ENCODE results near the gene ROR2. TPM values are rescaled to one million over a fixed set of nuclear protein-coding genes. Genes with fewer than 3 reads are reported as not detected.

ROR2 gene
- total RNA-seq, 2 donors from 2014 or later = 0.21 to 0.68 TPM

GRCh38 chr9:91833096-91833877 is 116.7 kb downstream of the ROR2 start:
- Histone ChIP-seq H3K4me3 (no peak overlapping the region), H3K9me3 (no peaks in the 10 kb centered on the region), H3K27ac (no peak overlapping the region), H3K4me1 (ENCODE audit: control insufficient read depth in 1 of 2, low read depth in 2 of 2) (no peaks in the 10 kb centered on the region), H3K27me3 (replicated peaks; ENCODE audit: insufficient read depth) (no peaks in the 10 kb centered on the region), H3K36me3 (no peaks in the 10 kb centered on the region)
- TF ChIP-seq CTCF (IDR thresholded peaks at IDR 0.05) = no peak
- DNase-seq (ENCODE audit: low spot score) (no peak), ATAC-seq (ENCODE audit: insufficient number of reproducible peaks, low FRiP score, low read depth) (no peak)

GRCh38 chr9:91832322-91832721 is 117.7 kb downstream of the ROR2 start:
- H3K36me3 ChIP-seq = no peaks in the 10 kb centered on the region
- H3K27me3 ChIP-seq (replicated peaks; ENCODE audit: insufficient read depth) = no peaks in the 10 kb centered on the region
- H3K4me1 ChIP-seq (ENCODE audit: control insufficient read depth in 1 of 2, low read depth in 2 of 2) = no peaks in the 10 kb centered on the region
- ATAC-seq (ENCODE audit: insufficient number of reproducible peaks, low FRiP score, low read depth) (no peak), DNase-seq (ENCODE audit: low spot score) (no peak)
- H3K27ac ChIP-seq = no peak overlapping the region
- no peaks in the 10 kb centered on the region for H3K9me3 ChIP-seq
- no peak for TF ChIP-seq CTCF (IDR thresholded peaks at IDR 0.05)
- no peak overlapping the region for H3K4me3 ChIP-seq

GRCh38 chr9:91825866-91826265 is 124.2 kb downstream of the ROR2 start:
- Histone ChIP-seq H3K9me3 (no peaks in the 10 kb centered on the region), H3K36me3 (no peaks in the 10 kb centered on the region), H3K4me1 (ENCODE audit: control insufficient read depth in 1 of 2, low read depth in 2 of 2) (no peaks in the 10 kb centered on the region), H3K27me3 (replicated peaks; ENCODE audit: insufficient read depth) (no peaks in the 10 kb centered on the region), H3K27ac (no peak overlapping the region), H3K4me3 (no peak overlapping the region)
- no peak for TF ChIP-seq CTCF (IDR thresholded peaks at IDR 0.05)
- DNase-seq (ENCODE audit: low spot score) (no peak), ATAC-seq (ENCODE audit: insufficient number of reproducible peaks, low FRiP score, low read depth) (no peak)

GRCh38 chr9:91825422-91825821 is 124.6 kb downstream of the ROR2 start:
- Histone ChIP-seq H3K27me3 (replicated peaks; ENCODE audit: insufficient read depth) (no peaks in the 10 kb centered on the region), H3K36me3 (no peaks in the 10 kb centered on the region), H3K9me3 (no peaks in the 10 kb centered on the region), H3K4me1 (ENCODE audit: control insufficient read depth in 1 of 2, low read depth in 2 of 2) (no peaks in the 10 kb centered on the region), H3K27ac (no peak overlapping the region), H3K4me3 (no peak overlapping the region)
- DNase-seq (ENCODE audit: low spot score) (no peak), ATAC-seq (ENCODE audit: insufficient number of reproducible peaks, low FRiP score, low read depth) (no peak)
- no peak for TF ChIP-seq CTCF (IDR thresholded peaks at IDR 0.05)

GRCh38 chr9:91824601-91825305 is 125.3 kb downstream of the ROR2 start:
- no peak overlapping the region for H3K27ac ChIP-seq
- no peak overlapping the region for H3K4me3 ChIP-seq
- DNase-seq (ENCODE audit: low spot score) = no peak

More at GRCh38 chr9:91824601-91825305, 125.3 kb downstream of the ROR2 start:
- Histone ChIP-seq H3K4me1 (ENCODE audit: control insufficient read depth in 1 of 2, low read depth in 2 of 2) (no peaks in the 10 kb centered on the region), H3K27me3 (replicated peaks; ENCODE audit: insufficient read depth) (no peaks in the 10 kb centered on the region), H3K9me3 (no peaks in the 10 kb centered on the region), H3K36me3 (no peaks in the 10 kb centered on the region)
- TF ChIP-seq CTCF (IDR thresholded peaks at IDR 0.05) = no peak
- ATAC-seq (ENCODE audit: insufficient number of reproducible peaks, low FRiP score, low read depth) = no peak

Data from thoracic aorta (tissue), 2 donors.